CD14-positive monocyte (primary cell): ENCODE data around the gene TSEN54. TPM values are rescaled to one million over a fixed set of nuclear protein-coding genes. Genes with fewer than 3 reads are reported as not detected.

Experiments used
- DNase-seq, 3 donors: peaks; one replicate each; pipeline ENCODE4 v3.0.0-alpha.2; 2011 to 2022
- H2AFZ ChIP-seq: 2 replicates; pipeline ENCODE4 v1.6.0; 2012; ENCODE audit warnings: mild to moderate bottlenecking, low read depth, low read length, inconsistent platforms; ENCODE audit not compliant: insufficient read depth, poor library complexity, severe bottlenecking
- H3K27ac ChIP-seq, 2 donors: 1 replicate in 1 of 2; 2 replicates in 1 of 2; pipeline ENCODE4 v1.5.1; 2012 to 2013; ENCODE audit warnings: low read length in 2 of 2, control low read depth in 1 of 2, inconsistent platforms in 1 of 2, low read depth in 1 of 2, mild to moderate bottlenecking in 1 of 2
- H3K27me3 ChIP-seq, 2 donors: one replicate each; pipeline versions ENCODE4 v1.6.0 to v1.6.1; 2011 to 2013; ENCODE audit warnings: low read length in 2 of 2; ENCODE audit not compliant: control insufficient read depth in 2 of 2, insufficient read depth in 2 of 2
- H3K36me3 ChIP-seq, 2 donors: replicated peaks in 1 of 2; 1 replicate in 1 of 2; 2 replicates in 1 of 2; pipeline versions ENCODE4 v1.5.1 to v1.6.1; 2012 to 2013; ENCODE audit warnings: low read length in 2 of 2, control low read depth in 1 of 2, inconsistent platforms in 1 of 2, mild to moderate bottlenecking in 1 of 2; ENCODE audit not compliant: insufficient read depth in 2 of 2, control insufficient read depth in 1 of 2
- H3K4me1 ChIP-seq, 2 donors: 1 replicate in 1 of 2; 2 replicates in 1 of 2; pipeline versions ENCODE4 v1.5.1 to v1.6.1; 2012 to 2013; ENCODE audit warnings: low read length in 2 of 2, control low read depth in 1 of 2, inconsistent platforms in 1 of 2, mild to moderate bottlenecking in 1 of 2, moderate library complexity in 1 of 2; ENCODE audit not compliant: insufficient read depth in 2 of 2, control insufficient read depth in 1 of 2
- H3K4me2 ChIP-seq: replicated peaks from 2 replicates; pipeline ENCODE3; 2012; ENCODE audit warnings: low read length, moderate library complexity, mild to moderate bottlenecking; ENCODE audit not compliant: poor library complexity, severe bottlenecking; ENCODE audit errors: extremely low read depth
- H3K4me3 ChIP-seq, 3 experiments: fragments of 200-600 bp in 1 of 3; sonication (generic) in 1 of 3; replicated peaks in 1 of 3; 1 replicate in 2 of 3; 2 replicates in 1 of 3; pipeline ENCODE4 v1.5.1; 2011 to 2013; ENCODE audit warnings: low read length in 3 of 3, mild to moderate bottlenecking in 3 of 3, control low read depth in 2 of 3, low read depth in 2 of 3, inconsistent platforms in 1 of 3, moderate library complexity in 1 of 3
- H3K79me2 ChIP-seq: 2 replicates; pipeline ENCODE4 v1.6.0; 2012; ENCODE audit warnings: mild to moderate bottlenecking, control low read depth, inconsistent platforms, low read length, moderate library complexity; ENCODE audit not compliant: insufficient read depth
- H3K9ac ChIP-seq: 2 replicates; pipeline ENCODE4 v1.6.0; 2017; ENCODE audit warnings: low read length, mild to moderate bottlenecking; ENCODE audit not compliant: insufficient read depth, poor library complexity, severe bottlenecking
- H3K9me3 ChIP-seq, 2 donors: replicated peaks in 1 of 2; 1 replicate in 1 of 2; 2 replicates in 1 of 2; pipeline versions ENCODE4 v1.5.1 to v1.6.1; 2012 to 2013; ENCODE audit warnings: low read length in 2 of 2, control low read depth in 1 of 2; ENCODE audit not compliant: control insufficient read depth in 1 of 2, insufficient read depth in 1 of 2
- H4K20me1 ChIP-seq: 2 replicates; pipeline ENCODE4 v1.6.0; 2012; ENCODE audit warnings: mild to moderate bottlenecking, low read length, control low read depth, moderate library complexity; ENCODE audit not compliant: insufficient read depth
- H3K27ac Mint-ChIP-seq, 7 donors: one replicate each; pipeline ENCODE4 v1.8.0; 2020; ENCODE audit warnings: mild to moderate bottlenecking in 7 of 7, mixed read lengths in 7 of 7, moderate library complexity in 6 of 7, inconsistent platforms in 2 of 7
- H3K27me3 Mint-ChIP-seq, 3 donors: one replicate each; pipeline ENCODE4 v1.8.0; 2021 to 2022; ENCODE audit warnings: low read depth in 3 of 3, mild to moderate bottlenecking in 3 of 3, mixed read lengths in 3 of 3, moderate library complexity in 3 of 3, inconsistent platforms in 1 of 3
- H3K36me3 Mint-ChIP-seq, 2 donors: one replicate each; pipeline ENCODE4 v1.8.0; 2020; ENCODE audit warnings: mixed read lengths in 2 of 2, inconsistent platforms in 1 of 2, mild to moderate bottlenecking in 1 of 2
- H3K4me1 Mint-ChIP-seq: one replicate; pipeline ENCODE4 v1.8.0; 2020; ENCODE audit warnings: mild to moderate bottlenecking, mixed read lengths
- H3K4me3 Mint-ChIP-seq, 2 donors: one replicate each; pipeline ENCODE4 v1.8.0; 2020; ENCODE audit warnings: mild to moderate bottlenecking in 2 of 2, mixed read lengths in 2 of 2, moderate library complexity in 1 of 2
- H3K9me3 Mint-ChIP-seq, 7 donors: one replicate each; pipeline ENCODE4 v1.8.0; 2020 to 2022; ENCODE audit warnings: mixed read lengths in 7 of 7, mild to moderate bottlenecking in 6 of 7, moderate library complexity in 6 of 7, inconsistent platforms in 2 of 7
- CTCF ChIP-seq: fragments of 200-600 bp; IDR thresholded peaks from one replicate; pipeline ENCODE4 v1.8.0; 2022; ENCODE audit warnings: antibody characterized with exemption, mild to moderate bottlenecking
- WGBS: methylation state at CpG from one replicate; pipeline ENCODE4 v1.1.5; 2013; ENCODE audit warnings: missing lambda C conversion rate; ENCODE audit not compliant: insufficient coverage; 5-methylcytosine and 5-hydroxymethylcytosine counted together
- intact Hi-C, 2 donors: fragments of 100-400 bp; cut with micrococcal nuclease; formaldehyde crosslinking; loops; one replicate each; pipeline versions ENCODE4 v1.15.0 to v1.15.1; 2023
- polyA plus RNA-seq, 3 donors: library from polyadenylated mRNA; depleted of rRNA in 1 of 3; unstranded in 2 of 3; stranded (reverse) in 1 of 3; fragments of 300-500 nt in 2 of 3; fragments of >200 nt in 1 of 3; fragmentation: Illumina TruSeq in 2 of 3; gene quantifications; 1 replicate in 2 of 3; 2 replicates in 1 of 3; pipeline ENCODE4 v1.2.3, GENCODE V29; 2012 to 2021

Gene TSEN54
- polyA plus RNA-seq, 3 donors, result 10.3 to 13.6 (median 11.8) TPM

- H3K27me3 ChIP-seq, result peaks cover 5 to 18% of the 10 kb centered on the region in 2 donors
- H3K36me3 ChIP-seq, result no peaks in the 10 kb centered on the region
- no peaks in the 10 kb centered on the region for H3K9me3 ChIP-seq
- Mint-ChIP-seq H3K4me3 (no peak overlapping the region), H3K4me1 (peaks cover 17% of the 10 kb centered on the region), H3K27me3 (peaks cover 14 to 25% (median 20%) of the 10 kb centered on the region in 3 donors), H3K27ac (no peak overlapping the region), H3K9me3 (peaks cover 0 to 6% (median 0%) of the 10 kb centered on the region in 7 donors), H3K36me3 (peaks cover 12 to 20% of the 10 kb centered on the region in 2 donors)
- no peaks in the 10 kb centered on the region for H3K79me2 ChIP-seq
- no peak overlapping the region for H3K27ac ChIP-seq
- no peak overlapping the region for H3K4me3 ChIP-seq
- WGBS, result 100% methylated on average over 6 of the region's 7 CpGs
- TF ChIP-seq CTCF, result no peak
- no peak overlapping the region for H3K4me2 ChIP-seq
- no peak for DNase-seq
- no peak overlapping the region for H2AFZ ChIP-seq
- H4K20me1 ChIP-seq, result no peaks in the 10 kb centered on the region
- intact Hi-C loops, result no loop called here
- peaks cover 16 to 22% of the 10 kb centered on the region in 2 donors for H3K4me1 ChIP-seq
- no peak overlapping the region for H3K9ac ChIP-seq
Measured at GRCh38 chr17:75523647-75524046, 7.3 kb downstream of the TSEN54 start.

DNA sequence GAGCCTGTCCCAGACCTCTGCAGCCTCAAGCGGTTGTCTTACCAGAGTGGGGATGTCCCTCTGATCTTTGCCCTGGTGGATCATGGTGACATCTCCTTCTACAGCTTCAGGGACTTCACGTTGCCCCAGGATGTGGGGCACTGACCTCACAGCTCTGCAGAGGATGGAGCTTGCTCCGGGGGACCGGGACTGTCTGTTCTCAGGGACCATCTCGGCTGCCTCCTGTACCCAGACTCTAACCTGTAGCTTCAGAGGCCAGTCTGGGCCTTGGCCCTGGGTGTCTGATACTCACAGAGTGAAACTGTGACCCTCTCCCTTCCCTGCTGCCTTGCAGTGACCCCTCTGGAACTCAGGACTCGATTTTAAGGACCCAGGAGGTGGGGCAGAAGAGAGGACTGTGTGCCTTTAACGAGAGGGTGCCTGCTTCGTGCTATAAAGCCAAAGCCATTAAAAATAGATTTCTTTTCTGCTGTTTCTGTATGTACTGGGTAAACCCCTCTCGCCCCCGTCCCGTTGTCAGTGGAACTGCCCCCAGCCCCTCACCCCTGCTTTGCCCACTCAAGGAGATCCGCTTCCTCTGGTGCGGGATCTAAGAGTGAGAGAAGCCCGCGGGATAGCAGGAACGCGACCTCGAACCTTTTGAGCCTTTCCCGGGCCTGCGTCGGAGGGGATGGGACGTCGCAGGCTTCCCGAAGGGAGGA is 8.1 kb downstream of the TSEN54 start:
- H3K36me3 ChIP-seq, result no peaks in the 10 kb centered on the region
- H2AFZ ChIP-seq, result peak overlapping the region; percentile 93
- peaks cover 16 to 22% of the 10 kb centered on the region in 2 donors for H3K4me1 ChIP-seq
- Mint-ChIP-seq H3K9me3 (peaks cover 0 to 6% (median 0%) of the 10 kb centered on the region in 7 donors), H3K27ac (peak overlapping the region in 1 of 7 donors; percentile 50), H3K36me3 (peaks cover 12 to 16% of the 10 kb centered on the region in 2 donors), H3K4me3 (peak overlapping the region; percentile 67 to 75), H3K4me1 (peaks cover 17% of the 10 kb centered on the region), H3K27me3 (peaks cover 14 to 25% (median 20%) of the 10 kb centered on the region in 3 donors)
- H3K4me2 ChIP-seq, result peak overlapping the region; percentile 99
- no peak for DNase-seq
- H3K9me3 ChIP-seq, result no peaks in the 10 kb centered on the region
- peak overlapping the region; percentile 63 to 88 (median 83) for H3K4me3 ChIP-seq
- H3K27ac ChIP-seq, result no peak overlapping the region
- WGBS, result 24% methylated on average over 23 of the region's 24 CpGs
- no peak for TF ChIP-seq CTCF
- intact Hi-C loops, result no loop called here
- no peak overlapping the region for H3K9ac ChIP-seq
- H4K20me1 ChIP-seq, result no peaks in the 10 kb centered on the region
- H3K27me3 ChIP-seq, result peaks cover 5 to 18% of the 10 kb centered on the region in 2 donors
- no peaks in the 10 kb centered on the region for H3K79me2 ChIP-seq
